K562 (cell line): ENCODE data around the gene HOXD4. TPM values are rescaled to one million over a fixed set of nuclear protein-coding genes. Genes with fewer than 3 reads are reported as not detected.

Source experiments
- ATF7 ChIP-seq: fragments of 450-650 bp; IDR thresholded peaks from 2 replicates; pipeline ENCODE4 v1.7.1; 2014; ENCODE audit warnings: mild to moderate bottlenecking, moderate library complexity
- CBX8 ChIP-seq: fragments of 200-600 bp; sonication (generic); IDR thresholded peaks from 2 replicates; pipeline ENCODE4 v1.6.1; 2012; ENCODE audit warnings: borderline replicate concordance, mixed run types, low read depth, mild to moderate bottlenecking, moderate library complexity, mixed read lengths, low read length, control low read depth, inconsistent platforms; ENCODE audit not compliant: poor library complexity, severe bottlenecking; ENCODE audit errors: extremely low read depth
- DIDO1 ChIP-seq: fragments of 450-650 bp; IDR thresholded peaks from 2 replicates; pipeline ENCODE4 v1.6.1; 2016; ENCODE audit warnings: low read depth, missing biosample characterization, missing genetic modification characterization
- GTF2A2 ChIP-seq: IDR thresholded peaks from 2 replicates; pipeline ENCODE4 v1.6.1; 2016; ENCODE audit warnings: mild to moderate bottlenecking, missing genetic modification characterization, missing compliant biosample characterization
- HEY1 ChIP-seq: fragments of 250-450 bp; sonication (Bioruptor Pico); IDR thresholded peaks from 2 replicates; pipeline ENCODE4 v1.5.0; 2020; ENCODE audit warnings: mild to moderate bottlenecking, moderate library complexity, borderline replicate concordance
- JUND ChIP-seq, 2 experiments: IDR thresholded peaks; 2 replicates in 1 of 2; 3 replicates in 1 of 2; pipeline ENCODE4 v1.6.1; 2011; ENCODE audit warnings: borderline replicate concordance in 2 of 2, low read depth in 2 of 2, low read length in 2 of 2, improper control_type of control experiment in 1 of 2, missing biosample characterization in 1 of 2, missing genetic modification characterization in 1 of 2, missing genetic modification reagents in 1 of 2
- KLF10 ChIP-seq: fragments of 250-450 bp; sonication (Bioruptor Pico); IDR thresholded peaks from 2 replicates; pipeline ENCODE4 v1.6.1; 2021; ENCODE audit warnings: matching md5 sums
- MLX ChIP-seq, 2 experiments: fragments of 450-650 bp in 1 of 2; sonication (generic) in 1 of 2; formaldehyde crosslinking; conservative IDR thresholded peaks; 2 replicates each; pipeline versions ENCODE4 v1.4.0 to v1.8.1; 2020 to 2022; ENCODE audit warnings: mild to moderate bottlenecking in 1 of 2, missing genetic modification reagents in 1 of 2
- NCOA2 ChIP-seq, 2 experiments: fragments of 450-650 bp; IDR thresholded peaks; 2 replicates each; pipeline ENCODE4 v1.6.1; 2018; ENCODE audit warnings: mild to moderate bottlenecking in 2 of 2, moderate library complexity in 1 of 2; ENCODE audit not compliant: partially characterized antibody in 2 of 2
- OTX1 ChIP-seq: fragments of 450-650 bp; formaldehyde crosslinking; IDR thresholded peaks from 2 replicates; pipeline ENCODE4 v1.4.0; 2022; ENCODE audit warnings: mild to moderate bottlenecking
- SAFB ChIP-seq: fragments of 200-400 bp; formaldehyde crosslinking; IDR thresholded peaks from 2 replicates; pipeline ENCODE4 v1.6.1; 2017; ENCODE audit warnings: low read depth, low read length, borderline replicate concordance
- SP2 ChIP-seq: IDR thresholded peaks from 2 replicates; pipeline ENCODE4 v1.6.1; 2011; ENCODE audit warnings: mild to moderate bottlenecking, low read depth, low read length, moderate library complexity; ENCODE audit not compliant: poor library complexity, severe bottlenecking; ENCODE audit errors: extremely low read depth
- TFAP4 ChIP-seq: sonication (generic); formaldehyde crosslinking; IDR thresholded peaks from 2 replicates; pipeline ENCODE4 v1.8.0; 2022; ENCODE audit warnings: missing genetic modification reagents, mild to moderate bottlenecking, moderate library complexity, borderline replicate concordance
- ZBTB43 ChIP-seq: sonication (generic); formaldehyde crosslinking; IDR thresholded peaks from 2 replicates; pipeline ENCODE4 v1.8.0; 2023; ENCODE audit warnings: mild to moderate bottlenecking, missing genetic modification reagents
- ZFP36 ChIP-seq: fragments of 150-350 bp; IDR thresholded peaks from 2 replicates; pipeline ENCODE4 v1.6.1; 2018; ENCODE audit warnings: low read length, low read depth; ENCODE audit not compliant: partially characterized antibody
- ZNF146 ChIP-seq: IDR thresholded peaks from one replicate; pipeline ENCODE4 v1.6.1; 2018; ENCODE audit warnings: missing compliant biosample characterization; ENCODE audit not compliant: unreplicated experiment
- ZNF174 ChIP-seq: fragments of 250-450 bp; sonication (Bioruptor Pico); IDR thresholded peaks from 2 replicates; pipeline ENCODE4 v1.4.0; 2020; ENCODE audit warnings: mild to moderate bottlenecking
- ZNF707 ChIP-seq: fragments of 250-450 bp; sonication (Bioruptor Pico); conservative IDR thresholded peaks from 2 replicates; pipeline ENCODE4 v1.8.0; 2022; ENCODE audit warnings: inconsistent platforms, mild to moderate bottlenecking, moderate library complexity
- polyA plus RNA-seq, 8 experiments: library from polyadenylated mRNA; depleted of rRNA in 4 of 8; stranded (reverse) in 5 of 8; unstranded in 3 of 8; fragments of >200 nt; fragmentation: Nextera tagmentation in 2 of 8; fragmentation: Illumina TruSeq in 1 of 8; extraction: Ambion mirVana in 2 of 8; extraction: Trizol in 1 of 8; gene quantifications; 2 replicates each; pipeline versions ENCODE4 v1.2.1 to v1.2.3, GENCODE V29; 2011 to 2014; ENCODE audit warnings: inconsistent platforms in 1 of 8, missing spikeins in 1 of 8
- total RNA-seq, 7 experiments: library from RNA; depleted of rRNA in 6 of 7; stranded (reverse); fragments of >200 nt in 6 of 7; fragmentation: Illumina TruSeq in 2 of 7; extraction: Trizol in 2 of 7; gene quantifications; 2 replicates each; pipeline versions ENCODE4 v1.2.1 to v1.2.3, GENCODE V29; 2011 to 2021; ENCODE audit warnings: low replicate concordance in 1 of 7

The HOXD4 gene
- total and polyA plus RNA-seq, 9 of the 15 experiments (the other 6 are each of a cell fraction or from before 2014, with no cell fraction given): not detected

- TF ChIP-seq ZFP36: peak; percentile 5
- no peak for TF ChIP-seq NCOA2 (IDR thresholded peaks at IDR 0.05; ENCODE audit: partially characterized antibody in 2 of 2)
- no peak for TF ChIP-seq HEY1 (CRISPR knock-in tag)
- no peak for TF ChIP-seq CBX8
- no peak for TF ChIP-seq ZNF174 (CRISPR knock-in tag)
- peak; percentile 62; the same call in 1 of the 2 replicates for TF ChIP-seq ATF7
- peak; percentile 29; the same call in 1 of the 2 replicates for TF ChIP-seq JUND (IDR thresholded peaks at IDR 0.05; ENCODE audit: borderline replicate concordance, low read depth, low read length)
- TF ChIP-seq JUND (tag; IDR thresholded peaks at IDR 0.05; ENCODE audit: borderline replicate concordance, low read depth, low read length): no peak; the same call in 2 of the 3 replicates
- peak; percentile 57; the same call in 1 of the 2 replicates for TF ChIP-seq TFAP4 (CRISPR knock-in tag)
- TF ChIP-seq ZBTB43: no peak
- TF ChIP-seq MLX (CRISPR knock-in tag; conservative IDR thresholded peaks at IDR 0.05): no peak
- TF ChIP-seq ZNF146: no peak
- TF ChIP-seq DIDO1 (tag): no peak
- TF ChIP-seq OTX1: no peak
- no peak for TF ChIP-seq ZNF707 (CRISPR knock-in tag)
- TF ChIP-seq KLF10: no peak
- TF ChIP-seq SP2: no peak
- no peak for TF ChIP-seq GTF2A2 (tag)
- TF ChIP-seq SAFB: no peak
These were observed 10.6 kb upstream of the HOXD4 start (continued) for GRCh38 chr2:176140513-176141317.
